Activated CD4-positive, alpha-beta T cell treated with anti-CD3 and anti-CD28 coated beads, Interleukin-2, Interleukin-4, amounts not matched to agents 100 ng/mL and 50 ng/mL, durations not matched to agents 16 hours and 8 hours (primary cell): ENCODE measurements around the gene GALNT10.

ENCODE experiments used
- DNase-seq: peaks from one replicate; pipeline ENCODE4 v3.0.0-alpha.2; 2020; ENCODE audit warnings: low spot score

The GALNT10 gene

DNA sequence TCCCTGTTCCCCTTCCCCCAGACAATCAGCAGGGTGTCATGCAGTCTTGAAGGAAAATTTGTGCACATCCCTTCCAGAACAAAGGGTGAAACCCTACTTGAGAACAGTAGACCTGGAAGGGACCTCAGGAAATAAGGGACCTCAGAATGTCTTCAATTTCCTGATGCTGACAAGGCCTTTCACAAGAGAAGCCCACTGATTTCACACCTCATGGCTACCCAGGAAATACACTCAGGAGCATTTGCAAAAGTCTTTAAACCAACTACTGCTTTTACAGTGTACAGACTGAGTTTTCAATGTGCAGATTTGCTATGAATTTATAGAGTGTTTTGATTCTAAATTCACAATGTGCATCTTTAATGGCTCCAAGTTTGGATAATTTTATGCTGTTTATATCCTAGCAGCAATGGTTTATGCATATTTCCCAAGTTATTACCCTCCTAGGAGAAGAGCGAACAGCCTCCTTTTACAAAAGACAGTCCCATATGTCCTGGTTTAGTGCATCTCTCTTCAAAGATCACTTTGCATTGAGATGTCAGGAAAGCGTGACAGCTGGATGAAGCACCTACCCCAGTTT, 74.8 kb downstream of the GALNT10 start:
- DNase-seq: no peak

DNA sequence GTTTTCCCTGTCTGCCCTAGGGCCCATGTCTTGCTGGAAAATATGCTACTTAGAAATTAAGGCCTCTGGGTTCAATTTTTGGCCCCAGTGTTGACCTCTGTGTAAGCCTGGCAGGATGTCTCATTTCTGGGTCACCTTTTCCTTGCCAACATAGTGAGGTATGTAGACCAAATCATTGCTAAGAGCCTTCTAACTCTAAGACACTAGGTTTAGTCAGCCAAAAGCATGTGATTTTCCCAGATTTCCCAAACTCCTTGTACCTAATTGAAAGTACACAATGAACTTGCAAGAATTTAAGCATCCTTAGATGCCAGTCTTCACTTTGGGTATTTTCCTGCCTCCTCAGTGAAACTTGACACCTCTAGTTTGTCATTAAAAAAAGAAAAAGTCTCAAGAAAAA, 77.0 kb downstream of the GALNT10 start:
- DNase-seq: no peak

DNA sequence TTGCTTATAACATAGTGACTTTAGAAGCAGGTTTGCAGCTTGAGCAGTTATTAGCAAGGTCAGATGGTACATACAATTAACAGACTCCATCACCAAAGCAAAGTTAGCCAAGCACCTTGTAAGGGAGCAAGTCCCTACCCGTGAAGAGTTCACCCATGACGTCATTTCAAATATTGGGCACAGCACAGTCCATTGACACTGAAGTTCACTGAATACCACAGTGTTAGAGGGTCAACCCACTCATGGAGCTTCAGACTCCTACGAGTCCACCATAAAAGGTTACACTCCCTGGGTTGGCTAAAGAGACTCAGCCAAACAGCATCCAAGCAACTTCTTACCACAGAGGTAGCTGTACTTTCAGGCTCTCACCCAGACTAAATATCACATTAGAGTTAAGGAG, 77.5 kb downstream of the GALNT10 start:
- DNase-seq: no peak

DNA sequence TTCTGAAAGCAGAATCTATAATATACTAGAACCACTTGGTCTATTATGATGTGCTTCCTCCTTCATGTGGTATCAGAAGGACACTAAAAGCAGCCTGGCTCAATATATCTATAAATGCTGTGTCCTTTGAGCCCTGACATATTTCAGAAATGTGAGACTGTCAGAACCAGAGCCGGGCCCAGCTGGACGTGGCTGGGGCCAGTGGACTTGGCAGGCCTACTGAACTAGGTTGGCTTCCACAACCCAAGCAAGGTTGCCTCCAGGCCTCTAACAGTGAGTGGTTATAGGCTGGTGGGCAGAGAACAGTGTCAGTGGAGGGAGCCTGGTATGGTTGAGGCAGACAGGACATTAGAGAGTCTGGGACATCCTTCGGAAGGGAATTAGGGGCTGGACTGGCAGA, 78.9 kb downstream of the GALNT10 start:
- DNase-seq: no peak

DNA sequence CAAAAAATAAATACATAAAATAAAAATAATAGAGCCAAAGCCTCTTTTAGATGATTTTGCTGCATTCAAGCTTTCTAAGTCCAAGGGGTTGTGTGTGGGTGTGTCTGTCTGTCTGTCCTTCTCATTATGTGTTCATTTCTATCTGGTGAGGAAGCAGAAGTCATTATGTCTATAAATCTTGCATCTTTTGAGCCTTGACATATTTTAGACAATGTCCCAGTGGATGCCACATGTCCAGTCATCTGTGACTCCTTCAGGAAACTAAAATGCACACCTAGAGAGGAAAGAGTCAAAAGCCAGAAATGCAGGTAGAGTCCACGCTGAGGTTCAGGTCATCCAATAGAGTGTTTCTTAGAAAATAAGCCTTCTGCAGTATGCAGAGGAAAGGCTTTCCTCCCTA, 80.9 kb downstream of the GALNT10 start:
- DNase-seq: no peak

DNA sequence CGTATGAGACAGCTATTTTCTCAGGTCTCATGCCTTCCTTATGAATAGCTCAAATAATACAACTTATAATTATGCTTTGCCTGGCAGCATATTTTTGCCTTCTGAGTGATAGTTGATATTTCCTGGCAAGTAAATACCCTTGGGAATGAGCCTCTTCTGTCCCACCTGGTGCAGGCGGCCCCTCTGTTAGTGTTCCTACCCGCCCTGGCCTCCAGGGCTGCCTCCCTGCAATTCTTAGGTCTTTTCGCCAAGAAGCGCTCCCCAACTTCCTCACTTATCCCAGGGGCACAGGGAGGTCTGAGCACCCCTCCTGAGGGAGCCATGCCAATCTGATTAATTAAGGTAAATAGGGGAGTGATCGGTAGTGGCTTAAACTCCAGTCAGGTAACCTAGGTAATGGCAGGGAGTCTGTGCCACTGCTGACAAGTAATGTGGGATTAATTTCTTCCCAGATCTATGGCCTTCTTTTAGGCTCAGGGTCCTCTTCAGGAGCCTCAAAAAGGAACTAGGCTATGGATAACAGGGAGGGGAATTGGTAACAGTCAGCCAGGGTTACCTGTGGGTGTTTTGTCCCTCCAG, 81.5 kb downstream of the GALNT10 start:
- DNase-seq: no peak

DNA sequence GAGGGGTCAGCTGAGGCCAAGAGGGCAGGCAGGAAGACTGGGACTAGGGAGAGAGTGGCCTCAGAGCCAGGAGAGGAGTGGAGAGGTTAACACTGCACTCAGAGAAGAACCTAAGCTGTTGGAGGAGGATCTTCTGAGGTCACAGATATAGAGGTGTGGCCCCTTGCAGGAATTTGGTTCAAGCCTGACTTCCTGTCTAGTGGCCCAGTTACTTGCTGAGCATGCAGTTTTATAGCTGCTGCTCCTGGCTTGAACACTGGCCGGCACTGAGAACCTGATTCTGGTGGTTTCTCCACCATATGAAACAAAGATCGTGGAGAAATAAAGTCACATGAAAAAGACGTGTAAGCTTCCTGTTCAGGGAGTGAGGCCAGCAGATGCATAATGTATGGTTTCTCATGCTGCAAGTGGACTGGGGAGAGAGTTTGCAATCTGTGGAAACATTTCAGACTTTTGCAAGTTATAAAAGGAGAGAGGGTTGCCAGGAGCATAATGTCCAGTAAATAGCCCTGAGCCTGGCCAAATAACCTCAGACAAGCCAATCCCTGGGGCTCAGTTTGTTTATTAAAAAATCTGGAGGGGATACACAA, 82.6 kb downstream of the GALNT10 start:
- peak; percentile 21 for DNase-seq

DNA sequence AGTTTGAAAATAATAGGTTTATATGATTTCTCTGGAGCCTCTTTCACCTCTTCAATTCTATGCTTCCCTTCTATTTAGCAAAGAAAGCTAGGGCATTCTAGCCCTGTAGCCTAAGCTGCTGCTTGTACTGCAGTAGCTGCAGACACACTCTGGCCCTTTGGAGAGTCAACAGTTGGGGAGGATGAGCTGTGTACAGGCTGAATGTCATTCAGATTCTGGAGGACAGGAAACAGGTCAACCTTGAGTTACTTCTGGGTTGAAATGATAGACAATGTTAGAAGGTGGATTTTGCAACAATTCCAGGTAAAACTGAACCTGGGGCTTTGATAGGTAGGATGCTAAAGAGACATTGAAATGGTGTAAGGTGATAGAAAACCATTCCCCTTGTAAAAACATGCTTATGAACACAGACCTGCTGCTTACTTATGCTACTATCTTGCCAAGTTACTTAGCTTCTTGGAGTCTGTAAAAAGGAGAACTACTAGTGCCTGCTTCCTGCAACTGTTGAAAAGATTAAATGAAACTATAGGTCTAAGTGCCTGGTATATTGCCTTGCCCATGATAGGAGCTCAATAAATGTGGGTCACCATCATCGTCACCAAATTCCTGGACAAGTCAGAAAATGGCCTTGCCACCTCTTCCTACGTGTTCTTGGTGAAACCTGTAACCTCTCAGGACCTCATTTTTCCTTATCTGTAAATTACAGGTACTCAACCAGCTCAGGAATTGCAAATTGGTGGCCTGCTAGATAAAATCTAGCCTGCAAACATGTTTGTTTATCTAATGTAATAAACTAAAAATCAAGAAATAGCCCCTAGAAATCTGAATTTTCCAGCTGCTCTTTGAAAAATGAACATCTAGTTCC, 83.7 kb downstream of the GALNT10 start:
- no peak for DNase-seq

DNA sequence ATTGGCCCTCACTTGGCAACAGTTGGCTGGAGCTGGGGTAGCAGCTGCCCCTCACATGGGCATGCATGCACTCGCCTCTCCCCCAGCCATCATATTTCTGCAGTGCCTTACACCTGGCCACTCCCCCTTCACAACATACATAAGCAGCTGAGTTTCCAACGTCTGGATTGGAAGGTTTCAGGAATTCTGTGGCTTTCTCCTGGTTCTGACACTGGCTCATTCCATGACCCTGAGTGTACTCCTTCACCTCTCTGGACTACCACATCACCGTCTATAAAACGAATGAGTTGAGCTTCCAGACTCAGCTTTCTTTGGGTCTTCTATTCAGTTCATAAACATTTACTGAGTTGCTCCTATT, 84.3 kb downstream of the GALNT10 start:
- DNase-seq: no peak

DNA sequence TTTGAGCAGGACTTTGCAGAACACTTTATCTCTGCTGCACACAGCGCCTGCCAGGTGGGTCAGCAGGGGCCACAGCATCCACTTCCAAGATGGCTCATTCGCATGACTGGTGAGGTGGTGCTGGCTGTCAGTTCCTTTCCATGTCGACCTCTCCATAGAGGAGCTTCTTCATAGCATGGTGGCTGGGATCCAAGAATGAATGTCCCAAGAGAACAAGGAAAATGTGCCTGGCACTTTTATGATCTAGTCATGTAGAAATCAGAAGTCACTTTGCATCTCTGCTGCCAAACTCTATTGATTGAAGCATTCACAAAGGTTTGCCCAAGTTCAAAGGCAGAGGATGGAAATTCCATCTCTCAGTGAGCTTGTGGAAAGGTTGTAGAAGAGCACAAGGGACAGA, 85.0 kb downstream of the GALNT10 start:
- no peak for DNase-seq

DNA sequence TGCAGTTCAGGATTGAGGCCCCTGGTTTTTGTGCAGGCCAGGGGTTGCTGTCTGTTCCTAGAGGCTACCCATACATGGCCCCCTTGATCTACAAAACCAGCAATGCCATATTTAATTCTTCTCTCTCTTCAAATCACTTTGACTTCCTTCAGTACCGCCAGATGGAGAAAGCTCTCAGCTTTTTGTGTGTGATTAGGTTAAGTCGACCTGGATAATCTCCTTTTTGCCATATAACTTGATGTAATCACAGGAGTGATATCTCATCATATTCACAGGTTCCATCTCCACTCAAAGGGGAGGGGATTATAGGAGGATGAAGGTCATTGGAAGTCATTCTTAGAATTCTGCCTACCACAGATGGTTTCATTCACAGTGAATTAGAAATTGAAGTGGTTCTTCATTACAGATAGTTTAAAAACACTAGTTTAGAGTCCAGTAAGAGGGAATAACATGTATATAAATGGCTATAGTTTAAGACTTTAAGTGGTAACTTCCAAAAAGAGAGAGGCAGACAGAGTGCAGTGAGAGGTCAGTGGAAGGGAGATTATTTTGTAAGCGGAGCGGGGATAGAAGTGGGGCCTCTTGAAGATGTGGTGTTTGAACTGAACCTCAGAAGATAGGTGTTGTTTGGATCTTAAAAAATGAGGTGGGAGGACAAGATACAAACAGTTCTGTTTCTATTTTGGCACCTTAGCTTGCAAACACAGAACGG, 85.9 kb downstream of the GALNT10 start:
- no peak for DNase-seq

DNA sequence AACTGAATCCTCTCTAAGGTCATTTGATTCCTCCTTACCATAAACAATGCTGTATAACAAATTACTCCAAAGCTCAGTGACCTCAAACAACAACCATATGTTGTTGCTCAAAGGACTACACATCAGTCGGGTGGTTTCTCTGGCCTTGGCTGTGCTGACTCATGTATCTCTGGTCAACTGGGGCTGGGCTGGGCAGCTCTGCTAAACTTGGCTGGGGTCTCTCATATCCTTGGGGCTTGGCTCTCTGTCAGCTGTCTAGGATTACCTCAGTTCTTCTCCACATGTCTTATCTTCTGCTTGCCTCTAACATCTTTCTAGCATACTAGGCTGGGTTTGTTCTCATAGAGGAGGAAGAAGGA, 86.4 kb downstream of the GALNT10 start:
- no peak for DNase-seq

DNA sequence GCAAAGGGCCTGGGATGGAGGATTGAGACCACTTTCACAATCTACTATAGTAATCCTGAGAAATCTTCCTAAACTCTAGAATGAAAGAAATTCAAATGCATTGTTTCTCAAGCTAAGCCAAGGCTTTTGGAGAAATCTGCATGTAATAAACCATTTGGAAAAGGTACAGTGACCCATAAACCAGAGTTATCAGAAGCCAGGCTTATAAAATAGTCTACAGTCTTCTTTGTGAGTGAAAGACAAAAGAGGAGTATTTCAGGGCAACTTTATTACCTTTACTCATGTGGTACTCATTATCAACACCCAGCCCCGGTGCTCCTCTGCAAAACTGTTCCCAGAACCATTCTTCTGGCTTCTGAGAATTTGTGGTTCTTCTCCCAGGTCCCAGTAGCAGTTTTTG, 87.0 kb downstream of the GALNT10 start:
- DNase-seq: no peak

DNA sequence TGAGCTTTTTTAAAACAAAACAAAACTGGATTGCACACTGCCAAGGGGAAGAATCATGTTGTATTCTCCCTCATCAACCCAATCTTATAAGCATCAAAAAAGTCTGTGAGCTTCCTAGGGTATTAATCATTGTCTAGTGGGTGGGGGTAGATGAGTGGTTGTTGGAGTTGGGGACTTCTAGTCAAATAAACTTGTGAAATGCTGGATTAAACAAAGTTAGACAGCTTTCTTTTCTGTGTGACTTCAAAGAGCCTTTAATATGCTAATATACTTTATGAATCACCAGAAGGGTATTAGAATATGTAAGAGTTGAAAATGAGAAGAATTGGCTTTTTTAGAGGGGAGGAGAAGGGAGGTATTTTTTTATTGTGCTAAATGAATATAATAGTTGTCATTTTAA, 87.7 kb downstream of the GALNT10 start:
- DNase-seq: no peak

DNA sequence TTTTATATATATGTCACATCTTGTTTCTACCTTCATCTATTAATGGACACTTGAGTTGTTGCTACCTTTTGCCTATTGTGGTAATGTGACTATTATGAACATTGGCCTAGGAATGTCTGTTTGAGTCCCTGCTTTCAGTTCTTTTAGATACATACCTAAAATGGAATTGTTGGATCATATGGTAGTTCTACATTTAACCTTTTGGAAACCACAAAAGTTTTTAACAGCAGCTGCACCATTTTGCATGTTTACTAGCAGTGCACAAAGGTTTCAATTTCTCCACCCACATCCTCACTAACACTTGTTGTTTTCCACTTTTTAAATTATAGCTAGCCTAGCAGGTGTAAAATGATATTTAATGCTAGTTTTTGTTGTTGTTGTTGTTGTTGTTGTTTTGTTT, 88.4 kb downstream of the GALNT10 start:
- DNase-seq: no peak

DNA sequence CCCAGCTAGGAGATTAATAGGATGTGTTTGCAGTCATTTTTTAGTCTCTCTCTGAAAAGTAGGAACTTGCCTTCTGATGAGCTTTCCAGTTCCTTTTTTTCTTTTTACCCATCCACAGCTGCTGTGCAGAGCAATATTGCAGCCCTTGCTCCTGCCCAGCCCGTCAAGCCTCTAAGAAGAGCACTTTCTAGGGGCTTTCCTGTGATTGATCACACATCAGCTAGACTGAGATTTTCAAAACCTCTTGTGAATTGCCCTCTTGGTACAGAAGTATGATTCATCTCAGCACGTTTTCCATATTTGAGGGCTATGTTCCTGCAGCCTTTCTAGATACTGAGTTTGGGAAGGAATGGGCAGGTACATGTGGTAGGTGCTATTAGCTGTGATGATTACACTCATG, 93.9 kb downstream of the GALNT10 start:
- DNase-seq: no peak

DNA sequence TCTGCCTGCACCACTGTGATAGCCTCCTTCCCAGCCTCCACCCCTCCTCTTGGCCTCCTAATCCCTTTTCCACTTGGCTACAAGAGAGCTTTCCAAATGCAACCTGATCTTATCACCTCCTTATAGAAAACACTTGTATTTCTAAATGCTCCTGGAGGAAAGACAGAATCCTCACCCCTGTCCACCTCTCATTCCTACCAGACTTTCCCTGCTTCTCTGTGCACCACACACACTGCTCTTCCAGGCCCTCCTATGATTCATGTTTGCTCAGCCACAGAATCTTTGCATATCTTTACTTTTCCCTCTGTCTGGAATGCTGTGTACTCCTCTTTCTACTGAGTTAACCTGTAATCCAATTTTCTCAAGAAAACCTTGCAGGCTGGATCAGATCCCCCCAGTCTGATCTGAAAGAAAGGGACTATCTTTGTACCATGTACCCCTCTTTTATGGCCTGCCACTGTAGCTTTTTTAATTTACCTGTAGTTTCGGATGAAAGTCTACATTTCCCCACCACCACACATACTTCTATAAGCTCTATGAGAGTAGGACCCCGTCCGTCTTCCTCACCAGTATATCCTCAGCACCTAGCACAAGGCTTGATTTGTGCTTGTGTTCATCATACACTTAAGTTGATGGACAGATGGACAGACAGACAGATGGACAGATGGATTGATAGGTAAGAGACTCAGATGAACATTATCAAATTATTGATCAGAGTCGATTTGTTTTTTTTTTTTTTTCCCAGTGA, 95.3 kb downstream of the GALNT10 start:
- no peak for DNase-seq

DNA sequence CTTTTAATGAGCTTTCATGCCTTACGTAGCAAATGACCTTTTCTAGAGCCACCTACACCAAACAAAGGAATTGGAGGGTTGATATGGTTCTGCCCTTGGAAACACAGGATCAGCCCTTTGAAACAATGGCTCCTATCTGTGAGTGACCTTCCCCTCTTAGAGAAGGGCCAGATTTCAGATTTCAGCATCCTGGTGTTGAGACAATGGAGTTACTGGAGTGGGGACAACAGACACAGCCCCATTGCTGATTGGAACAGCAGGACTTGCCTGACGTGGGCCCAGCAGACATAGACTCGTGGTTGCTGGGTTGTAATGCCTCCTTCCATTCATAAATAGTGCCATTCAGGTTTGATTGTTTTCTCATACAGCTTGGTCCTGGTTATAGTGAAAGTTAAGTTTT, 96.0 kb downstream of the GALNT10 start:
- no peak for DNase-seq

DNA sequence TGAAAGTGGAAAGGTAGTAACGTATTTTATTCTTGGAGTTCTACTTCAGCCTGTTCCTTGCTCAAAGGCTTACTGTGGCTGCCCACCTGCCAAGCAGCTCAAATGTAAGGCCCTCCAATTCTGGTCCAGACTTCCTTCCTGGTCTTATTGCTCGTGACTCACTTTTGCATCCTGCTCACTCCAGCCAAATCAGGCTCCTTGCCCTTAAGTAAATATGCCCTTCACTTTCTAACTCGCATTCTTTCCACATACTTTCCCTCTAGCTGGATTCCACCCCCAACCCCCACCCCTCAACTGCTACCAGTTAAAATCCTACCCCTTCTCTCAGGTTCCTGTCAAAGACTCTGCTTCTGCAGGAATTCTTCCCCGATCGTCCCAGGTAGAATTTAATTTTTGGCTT, 96.6 kb downstream of the GALNT10 start:
- no peak for DNase-seq

DNA sequence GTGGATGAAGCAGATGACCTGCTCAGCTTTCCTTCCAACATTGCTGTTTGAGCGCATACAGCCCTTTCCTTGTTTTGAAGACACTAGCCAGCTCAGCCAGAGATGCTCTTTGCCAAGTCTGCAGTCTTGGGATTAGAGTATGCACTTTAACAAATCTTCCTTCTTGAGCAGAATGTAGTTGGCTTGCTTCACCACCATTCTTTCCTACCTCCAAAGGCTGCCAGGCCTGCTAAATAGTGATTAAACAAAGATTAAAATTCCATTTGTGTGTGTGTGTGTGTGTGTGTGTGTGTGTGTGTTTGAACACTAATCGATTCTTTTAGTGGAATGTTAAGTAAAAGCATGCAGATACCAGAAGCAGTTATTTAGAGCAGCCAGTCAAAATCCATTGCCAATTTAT, 97.6 kb downstream of the GALNT10 start:
- DNase-seq: no peak

DNA sequence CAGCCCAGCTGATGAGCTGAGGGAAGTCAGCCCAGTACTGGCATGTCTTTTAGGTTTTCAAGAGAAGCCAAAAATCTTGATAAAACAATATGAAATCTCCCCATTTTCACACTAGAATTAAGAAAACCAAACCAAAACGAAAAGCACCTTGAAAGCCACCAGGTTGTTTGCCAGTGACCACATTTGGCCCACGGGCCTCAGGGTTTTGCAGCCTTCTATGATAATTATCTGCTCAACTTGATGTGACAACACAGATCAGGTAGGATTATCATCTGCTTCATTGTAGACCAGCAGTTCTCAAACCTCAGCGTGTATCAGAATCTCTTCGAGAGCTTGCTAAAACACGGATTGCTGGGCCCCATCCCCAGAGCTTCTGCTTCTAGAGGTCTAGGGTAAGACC, 101.4 kb downstream of the GALNT10 start:
- DNase-seq: no peak

DNA sequence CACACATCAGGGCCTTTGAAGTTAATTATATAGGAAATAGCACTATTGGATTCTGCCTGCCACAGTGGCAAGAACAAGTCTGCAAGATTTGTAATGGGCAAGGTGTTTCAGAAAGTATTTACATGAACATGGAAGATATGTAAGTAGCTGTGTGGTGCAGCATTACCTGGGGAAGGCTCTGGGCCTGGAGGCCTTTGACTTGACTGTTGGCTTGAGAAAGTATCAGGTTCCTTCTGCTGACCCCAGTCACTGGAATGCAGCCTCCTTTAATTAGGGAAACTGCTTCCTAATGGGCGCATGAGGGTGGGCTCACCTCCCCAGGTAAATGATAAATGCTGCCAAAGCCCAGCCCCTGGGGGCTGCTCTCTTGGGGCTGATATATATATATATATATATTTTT, 102.7 kb downstream of the GALNT10 start:
- no peak for DNase-seq
